ENCODE results near the gene HM13.

DNA sequence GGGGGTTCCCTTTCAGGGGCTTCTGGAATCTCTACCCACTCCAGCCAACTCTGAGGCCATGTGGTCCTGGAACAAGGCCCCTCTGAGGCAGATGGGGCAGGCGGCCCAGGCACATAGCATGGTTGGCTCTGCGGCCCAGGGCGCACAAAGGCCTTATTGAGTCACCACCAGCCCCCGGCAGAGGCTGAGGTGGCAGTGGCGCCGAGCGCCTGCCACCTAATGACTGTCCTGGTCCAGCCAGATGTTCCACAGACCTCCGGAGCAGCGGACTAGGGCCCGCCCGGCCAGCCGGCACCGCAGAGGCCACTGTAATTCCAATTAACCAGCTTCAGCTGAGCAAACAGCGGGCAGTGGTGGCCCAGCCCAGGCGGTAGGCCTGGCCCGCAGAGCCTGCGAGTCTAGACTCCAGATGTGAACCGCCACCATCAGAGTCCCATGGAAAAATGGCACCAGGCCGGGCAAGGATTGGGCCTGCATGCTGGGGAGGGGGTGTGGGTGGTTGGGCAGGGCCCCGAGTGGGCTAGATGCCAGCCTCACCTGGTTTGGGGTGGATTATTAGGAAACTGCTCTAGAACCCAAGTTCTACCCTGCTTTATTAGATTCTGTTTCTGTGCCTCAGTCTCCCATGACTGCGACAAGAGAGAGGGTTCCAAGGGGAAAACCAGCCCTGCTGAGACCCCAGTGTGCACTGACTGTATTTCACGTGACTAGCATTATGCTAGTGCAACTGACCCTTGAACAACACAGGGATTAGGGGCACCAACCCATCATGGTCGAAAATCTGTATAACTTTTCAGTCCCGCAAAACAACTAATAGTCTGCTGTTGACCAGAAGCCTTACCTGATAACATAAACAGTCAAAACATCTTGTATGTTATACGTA, 56.7 kb downstream of the HM13 start:
- TF ChIP-seq CTCF (IDR thresholded peaks at IDR 0.05): no peak
- no peak for TF ChIP-seq HOXA7 (CRISPR knock-in tag; IDR thresholded peaks at IDR 0.05)
- TF ChIP-seq JUNB (IDR thresholded peaks at IDR 0.05): no peak
- TF ChIP-seq MYC (IDR thresholded peaks at IDR 0.05; ENCODE audit: borderline replicate concordance, low read length): no peak
- no peak for TF ChIP-seq CHD2 (IDR thresholded peaks at IDR 0.05; ENCODE audit: low read length, partially characterized antibody)
- TF ChIP-seq ELK1 (IDR thresholded peaks at IDR 0.05; ENCODE audit: low read depth, low read length): no peak
- TF ChIP-seq CBX2 (IDR thresholded peaks at IDR 0.05; ENCODE audit: borderline replicate concordance, low read depth): no peak
- no peak for TF ChIP-seq ZNF302 (CRISPR knock-in tag; IDR thresholded peaks at IDR 0.05)
- no peak for TF ChIP-seq POLR2A (IDR thresholded peaks at IDR 0.05; ENCODE audit: low read length)
- no peak for TF ChIP-seq EP300 (IDR thresholded peaks at IDR 0.05)
- no peak for TF ChIP-seq HMGXB4 (CRISPR knock-in tag; IDR thresholded peaks at IDR 0.05; ENCODE audit: borderline replicate concordance)
- TF ChIP-seq USF2 (IDR thresholded peaks at IDR 0.05): no peak
- TF ChIP-seq RARB (CRISPR knock-in tag; IDR thresholded peaks at IDR 0.05): no peak
- TF ChIP-seq RCOR1 (IDR thresholded peaks at IDR 0.05; ENCODE audit: low read depth, low read length): no peak

Measured in A549 (cell line).